Mesenteric fat pad (tissue), 1 donor: ENCODE results near the gene PPP3CA. TPM values are rescaled to one million over a fixed set of nuclear protein-coding genes. Genes with fewer than 3 reads are reported as not detected.

Experiments used
- DNase-seq: peaks from one replicate; pipeline ENCODE4 v3.0.0-alpha.2; 2020; ENCODE audit warnings: low spot score
- total RNA-seq: library from RNA; stranded (reverse); fragmentation: NEBNext Ultra II Directional; extraction: Animal tissue kit (Norgen Biotek cat#: 25700); gene quantifications from one replicate; pipeline ENCODE4 v1.2.1, GENCODE V29; 2021
- donor health status: DM: yes; HTN: yes; CAD: no.

Gene PPP3CA
- total RNA-seq, 1 donor from 2014 or later, result 50.2 TPM

- DNase-seq, result no peak
Measured at GRCh38 chr4:101289306-101289705, 58.0 kb downstream of the PPP3CA start.

GRCh38 chr4:101288365-101289145, 58.8 kb downstream of the PPP3CA start:
- DNase-seq, result no peak

- DNase-seq, result no peak
Measured at GRCh38 chr4:101287324-101287723, 60.0 kb downstream of the PPP3CA start.

GRCh38 chr4:101286663-101287062, 60.7 kb downstream of the PPP3CA start:
- DNase-seq, result no peak

GRCh38 chr4:101285985-101286384, 61.3 kb downstream of the PPP3CA start:
- no peak for DNase-seq

GRCh38 chr4:101284546-101284945, 62.8 kb downstream of the PPP3CA start:
- no peak for DNase-seq

GRCh38 chr4:101283434-101283833, 63.9 kb downstream of the PPP3CA start:
- DNase-seq, result no peak

- DNase-seq, result no peak
Measured at GRCh38 chr4:101282076-101282844, 65.1 kb downstream of the PPP3CA start.

- DNase-seq, result no peak
Measured at GRCh38 chr4:101280866-101281600, 66.3 kb downstream of the PPP3CA start.

- no peak for DNase-seq
Measured at GRCh38 chr4:101279377-101279871, 67.9 kb downstream of the PPP3CA start.

GRCh38 chr4:101277671-101278070, 69.7 kb downstream of the PPP3CA start:
- no peak for DNase-seq

GRCh38 chr4:101276661-101277060, 70.7 kb downstream of the PPP3CA start:
- DNase-seq, result no peak

GRCh38 chr4:101274888-101275752, 72.2 kb downstream of the PPP3CA start:
- DNase-seq, result no peak

GRCh38 chr4:101271516-101271915, 75.8 kb downstream of the PPP3CA start:
- no peak for DNase-seq

GRCh38 chr4:101269682-101270081, 77.6 kb downstream of the PPP3CA start:
- DNase-seq, result no peak

GRCh38 chr4:101265816-101266172, 81.5 kb downstream of the PPP3CA start:
- no peak for DNase-seq

GRCh38 chr4:101264993-101265815, 82.1 kb downstream of the PPP3CA start:
- DNase-seq, result no peak

- DNase-seq, result no peak
Measured at GRCh38 chr4:101264512-101264911, 82.8 kb downstream of the PPP3CA start.

GRCh38 chr4:101262683-101263082, 84.6 kb downstream of the PPP3CA start:
- no peak for DNase-seq

- DNase-seq, result no peak
Measured at GRCh38 chr4:101259876-101260275, 87.5 kb downstream of the PPP3CA start.
